GM12878 (cell line): ENCODE measurements around the gene FERMT2. TPM values are rescaled to one million over a fixed set of nuclear protein-coding genes. Genes with fewer than 3 reads are reported as not detected.

Experiments
- ATAC-seq: fragments of 200-7000 bp; cut with Tn5 transposase; 3 replicates; pipeline ENCODE4 v1.9.1; 2020; ENCODE audit warnings: mild to moderate bottlenecking, moderate library complexity
- BruUV-seq: library from RNA; stranded (reverse); fragments of 400-500 nt; replicated peaks from 2 replicates; lab custom pipeline; 2021; lab: Mats Ljungman, UMichigan
- CTCF ChIA-PET: fragments of 300-600 bp; sonication (Branson Sonifier 250); formaldehyde crosslinking; extraction: SDS; loops from one replicate; lab custom pipeline; 2021; ENCODE audit warnings: inconsistent platforms; lab: Yijun Ruan, JAX
- POLR2A ChIA-PET: fragments of 350-600 bp; formaldehyde crosslinking; extraction: SDS; loops from one replicate; lab custom pipeline; 2021; ENCODE audit warnings: inconsistent platforms; lab: Charles Lee
- RAD21 ChIA-PET: fragments of 300-600 bp; sonication (Branson Sonifier 250); formaldehyde crosslinking; loops from one replicate; lab custom pipeline; 2023; ENCODE audit warnings: antibody characterized with exemption; ENCODE audit not compliant: unreplicated experiment; lab: Charles Lee
- SMC1A ChIA-PET: fragments of 300-600 bp; sonication (Branson Sonifier 250); formaldehyde crosslinking; loops from one replicate; lab custom pipeline; 2023; ENCODE audit not compliant: unreplicated experiment, uncharacterized antibody; lab: Charles Lee
- DNase-seq: peaks from one replicate; pipeline ENCODE4 v3.0.0-alpha.2; 2011; ENCODE audit warnings: low read depth, low spot score
- FAIRE-seq: peaks from 3 replicates; lab custom pipeline; 2011; peaks lifted over from hg19 to GRCh38; lab: Jason Lieb, UNC
- H2AFZ ChIP-seq: 2 replicates; pipeline ENCODE4 v1.6.0; 2011; ENCODE audit warnings: low read depth, low read length, control low read depth; ENCODE audit not compliant: control insufficient read depth
- H3K27ac ChIP-seq: 2 replicates; pipeline ENCODE4 v1.5.1; 2011; ENCODE audit warnings: control low read depth; ENCODE audit not compliant: control insufficient read depth, insufficient read depth
- H3K27me3 ChIP-seq, 2 experiments: replicated peaks in 1 of 2; 2 replicates each; pipeline versions ENCODE4 v1.6.0 to v1.6.1; 2011; ENCODE audit warnings: low read length in 1 of 2; ENCODE audit not compliant: control insufficient read depth in 2 of 2, insufficient read depth in 2 of 2
- H3K36me3 ChIP-seq, 2 experiments: 2 replicates each; pipeline ENCODE4 v1.5.1; 2011; ENCODE audit warnings: low read length in 1 of 2; ENCODE audit not compliant: control insufficient read depth in 2 of 2, insufficient read depth in 2 of 2
- H3K4me1 ChIP-seq: 2 replicates; pipeline ENCODE4 v1.6.1; 2011; ENCODE audit warnings: mild to moderate bottlenecking, low read length, moderate library complexity, mixed read lengths; ENCODE audit not compliant: control insufficient read depth, insufficient read depth
- H3K4me2 ChIP-seq: 2 replicates; pipeline ENCODE4 v1.6.0; 2011; ENCODE audit warnings: control low read depth; ENCODE audit not compliant: control insufficient read depth, insufficient read depth
- H3K4me3 ChIP-seq: fragments of 200-600 bp; sonication (generic); 2 replicates; pipeline ENCODE4 v1.5.1; 2016
- H3K79me2 ChIP-seq: 2 replicates; pipeline ENCODE4 v1.6.0; 2011; ENCODE audit warnings: low read length; ENCODE audit not compliant: control insufficient read depth, insufficient read depth
- H3K9ac ChIP-seq: 2 replicates; pipeline ENCODE4 v1.8.0; 2011; ENCODE audit warnings: low read length, control low read depth, mixed read lengths; ENCODE audit not compliant: control insufficient read depth, insufficient read depth
- H3K9me3 ChIP-seq: replicated peaks from 3 replicates; pipeline ENCODE4 v1.5.1; 2011; ENCODE audit warnings: mild to moderate bottlenecking, low read length; ENCODE audit not compliant: control insufficient read depth, insufficient read depth
- H4K20me1 ChIP-seq: 2 replicates; pipeline ENCODE4 v1.6.0; 2011; ENCODE audit not compliant: control insufficient read depth, insufficient read depth
- BCL11A ChIP-seq: IDR thresholded peaks from 2 replicates; pipeline ENCODE4 v1.6.1; 2011; ENCODE audit warnings: low read depth, low read length
- BHLHE40 ChIP-seq, 2 experiments: fragments of 450-650 bp in 1 of 2; IDR thresholded peaks; 2 replicates each; pipeline ENCODE4 v1.6.1; 2011 to 2017; ENCODE audit warnings: low read depth in 2 of 2, borderline replicate concordance in 1 of 2, improper control_type of control experiment in 1 of 2, low read length in 1 of 2, mild to moderate bottlenecking in 1 of 2
- CREB1 ChIP-seq: IDR thresholded peaks from 2 replicates; pipeline ENCODE4 v1.6.1; 2012; ENCODE audit warnings: low read depth, mild to moderate bottlenecking, inconsistent platforms
- ETV6 ChIP-seq, 2 experiments: fragments of 450-650 bp in 1 of 2; IDR thresholded peaks in 1 of 2; conservative IDR thresholded peaks in 1 of 2; 2 replicates each; pipeline ENCODE4 v1.6.1; 2014; ENCODE audit warnings: antibody characterized with exemption in 1 of 2, borderline replicate concordance in 1 of 2, low read depth in 1 of 2, mild to moderate bottlenecking in 1 of 2, moderate library complexity in 1 of 2
- MTA3 ChIP-seq: IDR thresholded peaks from 2 replicates; pipeline ENCODE4 v1.6.1; 2012; ENCODE audit warnings: low read length, inconsistent platforms, borderline replicate concordance
- NFYB ChIP-seq: IDR thresholded peaks from 2 replicates; pipeline ENCODE4 v1.6.1; 2011; ENCODE audit warnings: low read depth, mild to moderate bottlenecking, low read length, improper control_type of control experiment, moderate library complexity; ENCODE audit not compliant: insufficient read depth
- PML ChIP-seq: IDR thresholded peaks from 2 replicates; pipeline ENCODE4 v1.6.1; 2012; ENCODE audit warnings: low read length, inconsistent platforms
- POLR2AphosphoS5 ChIP-seq: IDR thresholded peaks from 2 replicates; pipeline ENCODE4 v1.6.1; 2011; ENCODE audit warnings: mild to moderate bottlenecking, low read length, inconsistent platforms
- POU2F2 ChIP-seq: IDR thresholded peaks from 3 replicates; pipeline ENCODE4 v1.6.1; 2011; ENCODE audit warnings: low read depth, mild to moderate bottlenecking, low read length, borderline replicate concordance
- RAD21 ChIP-seq: IDR thresholded peaks from 2 replicates; pipeline ENCODE4 v1.6.1; 2011; ENCODE audit warnings: mild to moderate bottlenecking, low read depth, low read length, moderate library complexity; ENCODE audit not compliant: insufficient read depth
- SIX5 ChIP-seq: IDR thresholded peaks from 2 replicates; pipeline ENCODE4 v1.6.1; 2011; ENCODE audit warnings: mild to moderate bottlenecking, low read depth, low read length, moderate library complexity; ENCODE audit not compliant: severe bottlenecking
- SMC3 ChIP-seq: IDR thresholded peaks from 2 replicates; pipeline ENCODE4 v1.6.1; 2011; ENCODE audit warnings: low read length, improper control_type of control experiment, borderline replicate concordance
- STAT3 ChIP-seq: IDR thresholded peaks from 2 replicates; pipeline ENCODE4 v1.6.1; 2011; ENCODE audit warnings: low read depth, low read length, improper control_type of control experiment
- TCF12 ChIP-seq: IDR thresholded peaks from 2 replicates; pipeline ENCODE4 v1.6.1; 2011; ENCODE audit warnings: low read depth, mild to moderate bottlenecking, low read length
- WGBS: methylation state at CpG from one replicate; pipeline ENCODE4 v1.1.6; 2016; ENCODE audit warnings: low lambda C conversion rate; ENCODE audit not compliant: insufficient replicate concordance, insufficient coverage; ENCODE audit errors: missing lambda C conversion rate; 5-methylcytosine and 5-hydroxymethylcytosine counted together
- in situ Hi-C: fragments of 300-500 bp; cut with MboI; formaldehyde crosslinking; loops from 9 replicates; pipeline ENCODE4 v1.14.3; 2018; ENCODE audit warnings: mixed read lengths
- intact Hi-C: fragments of 100-400 bp; cut with micrococcal nuclease; formaldehyde crosslinking; loops from one replicate; pipeline ENCODE4 v1.14.2; 2022; ENCODE audit not compliant: unreplicated experiment
- polyA plus RNA-seq, 11 experiments: library from polyadenylated mRNA; depleted of rRNA in 4 of 11; unstranded in 6 of 11; stranded (reverse) in 5 of 11; fragments of >200 nt; fragmentation: Nextera tagmentation in 4 of 11; fragmentation: Illumina TruSeq in 1 of 11; extraction: Ambion mirVana in 4 of 11; extraction: Trizol in 1 of 11; gene quantifications; 1 replicate in 1 of 11; 2 replicates in 10 of 11; pipeline versions ENCODE4 v1.2.1 to v1.2.3, GENCODE V29; 2011 to 2016; ENCODE audit warnings: inconsistent platforms in 2 of 11, missing spikeins in 2 of 11, low read depth in 1 of 11
- total RNA-seq, 4 experiments: library from RNA; depleted of rRNA in 3 of 4; stranded (reverse); fragments of >200 nt in 3 of 4; fragmentation: Illumina TruSeq in 1 of 4; extraction: Trizol in 1 of 4; gene quantifications; 2 replicates each; pipeline versions ENCODE4 v1.2.1 to v1.2.3, GENCODE V29; 2013 to 2021
- TF ChIP-seq, protein P1 (sequence below): IDR thresholded peaks from 2 replicates; pipeline ENCODE4 v1.6.1; 2012; ENCODE audit warnings: low read depth, low read length, improper control_type of control experiment
- TF ChIP-seq, protein P2 (sequence below): fragments of 450-650 bp; IDR thresholded peaks from 2 replicates; pipeline ENCODE4 v1.6.1; 2017; ENCODE audit warnings: borderline replicate concordance
- TF ChIP-seq, protein P3 (sequence below): IDR thresholded peaks from 2 replicates; pipeline ENCODE4 v1.6.1; 2011; ENCODE audit warnings: low read depth, low read length, improper control_type of control experiment, borderline replicate concordance
- TF ChIP-seq, protein P4 (sequence below): fragments of 450-650 bp; formaldehyde crosslinking; IDR thresholded peaks from 2 replicates; pipeline ENCODE4 v1.4.0; 2022; ENCODE audit warnings: mild to moderate bottlenecking, moderate library complexity

The FERMT2 gene
- total and polyA plus RNA-seq, 10 of the 15 experiments (the other 5 are each of a cell fraction or from before 2014, with no cell fraction given), result 4.9 to 35.5 (median 19.5) TPM

DNA sequence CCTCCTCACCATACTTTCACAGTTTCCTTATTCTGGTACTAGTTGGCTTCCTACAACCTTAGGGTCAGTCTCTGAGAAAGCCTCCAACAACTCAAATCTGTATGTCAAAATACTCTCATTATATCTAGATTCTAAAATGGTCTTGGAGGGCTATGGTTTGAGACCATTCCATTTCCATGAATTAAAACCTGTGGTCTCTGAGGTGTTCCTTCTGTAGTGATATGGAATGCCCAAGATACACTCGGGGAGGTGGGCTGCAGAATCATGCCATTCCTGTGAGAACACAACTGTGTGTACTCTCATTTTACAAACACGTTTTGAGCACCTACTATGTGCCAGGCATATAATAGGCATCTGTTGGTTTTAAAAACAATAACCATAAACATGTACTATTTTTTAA, 74.0 kb downstream of the FERMT2 start:
- no peaks in the 10 kb centered on the region for H3K79me2 ChIP-seq
- H3K4me2 ChIP-seq, result no peak overlapping the region
- no peak overlapping the region for H3K27ac ChIP-seq
- intact Hi-C loops, result no loop called here
- WGBS, result 41% methylated on average over 2 of the region's 2 CpGs
- ChIA-PET CTCF (no interaction called here), RAD21 (no interaction called here), POLR2A (no interaction called here), SMC1A (no interaction called here)
- H4K20me1 ChIP-seq, result no peaks in the 10 kb centered on the region
- no peaks in the 10 kb centered on the region for H3K27me3 ChIP-seq
- H3K4me3 ChIP-seq, result no peak overlapping the region
- no peak overlapping the region for H2AFZ ChIP-seq
- ATAC-seq (no peak), FAIRE-seq (no peak), DNase-seq (no peak)
- no peaks in the 10 kb centered on the region for H3K9me3 ChIP-seq
- no peaks in the 10 kb centered on the region for H3K36me3 ChIP-seq
- no TSS peak for BruUV-seq
- H3K4me1 ChIP-seq, result no peaks in the 10 kb centered on the region
- in situ Hi-C loops, result no loop called here
- TF ChIP-seq, protein P1, sequence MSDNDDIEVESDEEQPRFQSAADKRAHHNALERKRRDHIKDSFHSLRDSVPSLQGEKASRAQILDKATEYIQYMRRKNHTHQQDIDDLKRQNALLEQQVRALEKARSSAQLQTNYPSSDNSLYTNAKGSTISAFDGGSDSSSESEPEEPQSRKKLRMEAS, result no peak
- no peak for TF ChIP-seq TCF12
- TF ChIP-seq STAT3, result no peak
- TF ChIP-seq SMC3, result no peak
- TF ChIP-seq NFYB, result no peak
- no peak for TF ChIP-seq MTA3
- TF ChIP-seq BHLHE40 (IDR thresholded peaks at IDR 0.05; ENCODE audit: borderline replicate concordance in 1 of 2, low read depth in 2 of 2, low read length in 1 of 2), result no peak
- no peak for TF ChIP-seq ETV6 (conservative IDR thresholded peaks at IDR 0.05 in 1 of 2, IDR thresholded peaks at IDR 0.05 in 1 of 2; ENCODE audit: borderline replicate concordance in 1 of 2, low read depth in 1 of 2)
- TF ChIP-seq, protein P2, sequence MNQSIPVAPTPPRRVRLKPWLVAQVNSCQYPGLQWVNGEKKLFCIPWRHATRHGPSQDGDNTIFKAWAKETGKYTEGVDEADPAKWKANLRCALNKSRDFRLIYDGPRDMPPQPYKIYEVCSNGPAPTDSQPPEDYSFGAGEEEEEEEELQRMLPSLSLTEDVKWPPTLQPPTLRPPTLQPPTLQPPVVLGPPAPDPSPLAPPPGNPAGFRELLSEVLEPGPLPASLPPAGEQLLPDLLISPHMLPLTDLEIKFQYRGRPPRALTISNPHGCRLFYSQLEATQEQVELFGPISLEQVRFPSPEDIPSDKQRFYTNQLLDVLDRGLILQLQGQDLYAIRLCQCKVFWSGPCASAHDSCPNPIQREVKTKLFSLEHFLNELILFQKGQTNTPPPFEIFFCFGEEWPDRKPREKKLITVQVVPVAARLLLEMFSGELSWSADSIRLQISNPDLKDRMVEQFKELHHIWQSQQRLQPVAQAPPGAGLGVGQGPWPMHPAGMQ, result no peak
- TF ChIP-seq SIX5, result no peak
- TF ChIP-seq POLR2AphosphoS5, result no peak
- TF ChIP-seq, protein P3, sequence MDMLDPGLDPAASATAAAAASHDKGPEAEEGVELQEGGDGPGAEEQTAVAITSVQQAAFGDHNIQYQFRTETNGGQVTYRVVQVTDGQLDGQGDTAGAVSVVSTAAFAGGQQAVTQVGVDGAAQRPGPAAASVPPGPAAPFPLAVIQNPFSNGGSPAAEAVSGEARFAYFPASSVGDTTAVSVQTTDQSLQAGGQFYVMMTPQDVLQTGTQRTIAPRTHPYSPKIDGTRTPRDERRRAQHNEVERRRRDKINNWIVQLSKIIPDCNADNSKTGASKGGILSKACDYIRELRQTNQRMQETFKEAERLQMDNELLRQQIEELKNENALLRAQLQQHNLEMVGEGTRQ, result no peak
- no peak for TF ChIP-seq PML
- TF ChIP-seq RAD21, result no peak
- no peak for TF ChIP-seq POU2F2
- no peak for TF ChIP-seq BCL11A
- TF ChIP-seq, protein P4, sequence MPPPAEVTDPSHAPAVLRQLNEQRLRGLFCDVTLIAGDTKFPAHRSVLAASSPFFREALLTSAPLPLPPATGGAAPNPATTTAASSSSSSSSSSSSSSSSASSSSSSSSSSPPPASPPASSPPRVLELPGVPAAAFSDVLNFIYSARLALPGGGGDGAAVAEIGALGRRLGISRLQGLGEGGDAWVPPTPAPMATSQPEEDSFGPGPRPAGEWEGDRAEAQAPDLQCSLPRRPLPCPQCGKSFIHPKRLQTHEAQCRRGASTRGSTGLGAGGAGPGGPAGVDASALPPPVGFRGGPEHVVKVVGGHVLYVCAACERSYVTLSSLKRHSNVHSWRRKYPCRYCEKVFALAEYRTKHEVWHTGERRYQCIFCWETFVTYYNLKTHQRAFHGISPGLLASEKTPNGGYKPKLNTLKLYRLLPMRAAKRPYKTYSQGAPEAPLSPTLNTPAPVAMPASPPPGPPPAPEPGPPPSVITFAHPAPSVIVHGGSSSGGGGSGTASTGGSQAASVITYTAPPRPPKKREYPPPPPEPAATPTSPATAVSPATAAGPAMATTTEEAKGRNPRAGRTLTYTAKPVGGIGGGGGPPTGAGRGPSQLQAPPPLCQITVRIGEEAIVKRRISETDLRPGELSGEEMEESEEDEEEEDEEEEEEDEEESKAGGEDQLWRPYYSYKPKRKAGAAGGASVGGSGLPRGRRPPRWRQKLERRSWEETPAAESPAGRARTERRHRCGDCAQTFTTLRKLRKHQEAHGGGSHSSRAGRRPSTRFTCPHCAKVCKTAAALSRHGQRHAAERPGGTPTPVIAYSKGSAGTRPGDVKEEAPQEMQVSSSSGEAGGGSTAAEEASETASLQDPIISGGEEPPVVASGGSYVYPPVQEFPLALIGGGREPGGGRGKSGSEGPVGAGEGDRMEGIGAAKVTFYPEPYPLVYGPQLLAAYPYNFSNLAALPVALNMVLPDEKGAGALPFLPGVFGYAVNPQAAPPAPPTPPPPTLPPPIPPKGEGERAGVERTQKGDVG (CRISPR knock-in tag), result no peak
- TF ChIP-seq CREB1, result no peak
- H3K9ac ChIP-seq, result no peak overlapping the region
